Endothelial cell (in vitro differentiated cells): Measurements from ENCODE around the gene RPL41. TPM values are rescaled to one million over a fixed set of nuclear protein-coding genes. Genes with fewer than 3 reads are reported as not detected.

Source experiments
- DNase-seq: peaks from one replicate; pipeline ENCODE4 v3.0.0; 2021; ENCODE audit warnings: low spot score
- H3K27ac Mint-ChIP-seq: one replicate; pipeline ENCODE4 v1.8.0; 2021; ENCODE audit warnings: mixed read lengths, inconsistent platforms; ENCODE audit not compliant: unreplicated experiment
- H3K27me3 Mint-ChIP-seq: one replicate; pipeline ENCODE4 v1.8.0; 2021; ENCODE audit warnings: mild to moderate bottlenecking, moderate library complexity, mixed read lengths, inconsistent platforms; ENCODE audit not compliant: unreplicated experiment
- H3K36me3 Mint-ChIP-seq: one replicate; pipeline ENCODE4 v1.8.0; 2021; ENCODE audit warnings: mild to moderate bottlenecking, low read depth, mixed read lengths, inconsistent platforms; ENCODE audit not compliant: unreplicated experiment
- H3K4me1 Mint-ChIP-seq: one replicate; pipeline ENCODE4 v1.8.0; 2021; ENCODE audit warnings: mild to moderate bottlenecking, mixed read lengths, inconsistent platforms; ENCODE audit not compliant: unreplicated experiment
- H3K4me3 Mint-ChIP-seq: one replicate; pipeline ENCODE4 v1.8.0; 2021; ENCODE audit warnings: mild to moderate bottlenecking, mixed read lengths, inconsistent platforms; ENCODE audit not compliant: unreplicated experiment
- H3K9me3 Mint-ChIP-seq: one replicate; pipeline ENCODE4 v1.8.0; 2021; ENCODE audit warnings: mixed read lengths, inconsistent platforms; ENCODE audit not compliant: unreplicated experiment
- total RNA-seq: library from RNA; stranded (reverse); fragmentation: NEBNext Ultra II Directional; extraction: Animal tissue kit (Norgen Biotek cat#: 25700); gene quantifications from one replicate; pipeline ENCODE4 v1.2.1, GENCODE V29; 2021; ENCODE audit not compliant: unreplicated experiment
- TF ChIP-seq, protein P1 (sequence below): fragments of 200-600 bp; sonication (generic); IDR thresholded peaks from one replicate; pipeline ENCODE4 v1.5.0; 2021; ENCODE audit warnings: antibody characterized with exemption; ENCODE audit not compliant: unreplicated experiment

RPL41 gene
- total RNA-seq, 1 donor from 2014 or later: 3,242 TPM

DNA sequence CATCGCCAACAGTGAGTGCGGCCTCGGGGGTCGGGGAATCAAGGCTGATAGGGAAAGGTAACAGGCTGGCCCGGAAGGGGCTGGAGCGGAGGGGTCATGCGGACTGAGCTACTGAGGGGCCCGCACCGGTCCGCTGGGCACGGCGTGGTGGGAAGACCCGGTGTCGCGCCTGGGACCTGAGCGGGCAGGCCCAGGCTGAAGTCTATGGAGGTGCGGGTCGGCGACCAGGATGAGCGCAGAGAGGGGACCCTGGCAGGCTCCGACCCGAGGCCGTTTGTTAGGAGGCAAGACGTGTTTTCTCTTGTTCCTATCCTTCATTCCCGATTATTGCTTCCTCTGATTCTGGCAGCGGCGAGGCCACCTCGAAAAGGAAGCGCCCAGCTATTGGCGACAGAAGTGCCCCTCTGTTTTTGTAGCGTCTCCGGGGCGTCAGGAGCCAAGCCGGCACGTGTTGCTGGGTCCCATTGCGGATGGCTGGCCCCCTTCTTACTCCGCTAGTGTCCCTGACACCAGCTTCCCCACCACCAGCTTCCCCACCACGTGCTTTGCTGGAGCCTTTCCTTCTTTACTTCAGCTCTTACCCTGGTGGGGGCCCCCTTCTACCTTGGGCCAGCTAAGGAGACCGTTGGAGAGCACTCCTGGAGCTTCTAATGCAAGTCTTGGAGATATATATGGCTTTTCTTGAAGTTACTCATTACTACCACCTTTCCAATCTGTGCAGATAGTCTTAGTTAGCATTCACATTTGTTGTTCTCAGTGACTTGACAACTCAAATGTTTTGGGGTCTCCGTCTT lies 11.4 kb upstream of the RPL41 start:
- H3K27me3 Mint-ChIP-seq: peaks cover 6% of the 10 kb centered on the region
- peak; percentile 36 for DNase-seq
- H3K27ac Mint-ChIP-seq: peak overlapping the region; percentile 89
- no peaks in the 10 kb centered on the region for H3K9me3 Mint-ChIP-seq
- TF ChIP-seq, protein P1, sequence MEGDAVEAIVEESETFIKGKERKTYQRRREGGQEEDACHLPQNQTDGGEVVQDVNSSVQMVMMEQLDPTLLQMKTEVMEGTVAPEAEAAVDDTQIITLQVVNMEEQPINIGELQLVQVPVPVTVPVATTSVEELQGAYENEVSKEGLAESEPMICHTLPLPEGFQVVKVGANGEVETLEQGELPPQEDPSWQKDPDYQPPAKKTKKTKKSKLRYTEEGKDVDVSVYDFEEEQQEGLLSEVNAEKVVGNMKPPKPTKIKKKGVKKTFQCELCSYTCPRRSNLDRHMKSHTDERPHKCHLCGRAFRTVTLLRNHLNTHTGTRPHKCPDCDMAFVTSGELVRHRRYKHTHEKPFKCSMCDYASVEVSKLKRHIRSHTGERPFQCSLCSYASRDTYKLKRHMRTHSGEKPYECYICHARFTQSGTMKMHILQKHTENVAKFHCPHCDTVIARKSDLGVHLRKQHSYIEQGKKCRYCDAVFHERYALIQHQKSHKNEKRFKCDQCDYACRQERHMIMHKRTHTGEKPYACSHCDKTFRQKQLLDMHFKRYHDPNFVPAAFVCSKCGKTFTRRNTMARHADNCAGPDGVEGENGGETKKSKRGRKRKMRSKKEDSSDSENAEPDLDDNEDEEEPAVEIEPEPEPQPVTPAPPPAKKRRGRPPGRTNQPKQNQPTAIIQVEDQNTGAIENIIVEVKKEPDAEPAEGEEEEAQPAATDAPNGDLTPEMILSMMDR: no peak
- peaks cover 13% of the 10 kb centered on the region for H3K36me3 Mint-ChIP-seq
- H3K4me1 Mint-ChIP-seq: peaks cover 27% of the 10 kb centered on the region
- peak overlapping the region; percentile 100 for H3K4me3 Mint-ChIP-seq

DNA sequence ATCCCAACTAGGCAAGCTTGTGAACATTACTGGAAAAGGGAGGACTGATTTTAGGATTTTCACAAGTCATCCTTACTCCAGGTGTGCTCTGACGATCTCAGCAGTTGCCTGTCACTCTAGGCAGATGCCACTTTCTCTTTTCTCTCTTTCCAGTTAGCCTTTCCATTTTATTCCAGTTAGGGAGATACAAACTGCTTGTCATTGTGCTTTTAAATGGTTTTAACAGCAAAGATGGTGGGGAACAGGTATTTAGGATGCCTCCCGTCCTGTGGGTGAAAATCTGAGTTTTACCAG lies 10.9 kb upstream of the RPL41 start:
- Mint-ChIP-seq H3K27ac (peak overlapping the region; percentile 80), H3K27me3 (peaks cover 6% of the 10 kb centered on the region), H3K4me1 (peaks cover 27% of the 10 kb centered on the region), H3K36me3 (peaks cover 18% of the 10 kb centered on the region), H3K9me3 (no peaks in the 10 kb centered on the region), H3K4me3 (peak overlapping the region; percentile 100)
- no peak for DNase-seq
- TF ChIP-seq, protein P1: no peak

DNA sequence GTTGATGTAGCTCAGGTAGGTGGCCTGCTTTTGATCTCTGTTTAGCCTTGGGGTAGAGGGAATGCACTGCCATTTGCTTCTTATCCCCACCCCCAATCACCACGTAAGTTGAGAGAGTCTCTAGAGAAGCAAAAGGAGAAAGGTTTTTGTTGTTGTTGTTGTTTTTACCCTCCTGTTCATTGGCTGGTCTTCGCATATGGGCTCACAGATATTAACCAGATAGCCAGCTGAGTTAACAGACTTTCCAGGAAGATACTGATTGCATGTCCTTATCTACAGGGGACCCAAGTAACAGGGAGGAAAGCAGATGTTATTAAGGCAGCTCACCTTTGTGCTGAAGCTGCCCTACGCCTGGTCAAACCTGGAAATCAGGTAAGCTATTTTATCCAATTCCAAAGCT lies 9.2 kb upstream of the RPL41 start:
- Mint-ChIP-seq H3K4me1 (peaks cover 27% of the 10 kb centered on the region), H3K27ac (no peak overlapping the region), H3K36me3 (peaks cover 25% of the 10 kb centered on the region), H3K9me3 (no peaks in the 10 kb centered on the region), H3K4me3 (peak overlapping the region; percentile 7), H3K27me3 (peaks cover 4% of the 10 kb centered on the region)
- DNase-seq: no peak
- TF ChIP-seq, protein P1: no peak

DNA sequence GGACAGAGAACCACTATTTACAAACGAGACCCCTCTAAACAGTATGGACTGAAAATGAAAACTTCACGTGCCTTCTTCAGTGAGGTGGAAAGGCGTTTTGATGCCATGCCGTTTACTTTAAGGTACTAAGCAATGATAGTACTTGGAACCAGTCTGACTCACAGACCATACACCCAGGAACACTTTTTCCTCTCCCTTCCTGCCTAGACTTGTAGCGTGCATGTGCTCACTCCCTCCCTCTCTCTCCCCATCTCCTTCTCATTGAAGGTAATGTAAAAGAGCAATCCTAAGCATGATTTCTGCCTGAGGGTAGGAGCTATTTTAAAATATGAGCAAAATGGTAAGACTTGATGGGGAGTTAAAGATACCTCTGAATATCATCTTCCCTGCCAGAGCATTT lies 5.9 kb upstream of the RPL41 start:
- no peak overlapping the region for H3K27ac Mint-ChIP-seq
- DNase-seq: no peak
- H3K4me1 Mint-ChIP-seq: peaks cover 2% of the 10 kb centered on the region
- peak overlapping the region; percentile 79 for H3K4me3 Mint-ChIP-seq
- H3K36me3 Mint-ChIP-seq: peaks cover 38% of the 10 kb centered on the region
- no peaks in the 10 kb centered on the region for H3K9me3 Mint-ChIP-seq
- H3K27me3 Mint-ChIP-seq: peaks cover 4% of the 10 kb centered on the region
- TF ChIP-seq, protein P1: no peak

DNA sequence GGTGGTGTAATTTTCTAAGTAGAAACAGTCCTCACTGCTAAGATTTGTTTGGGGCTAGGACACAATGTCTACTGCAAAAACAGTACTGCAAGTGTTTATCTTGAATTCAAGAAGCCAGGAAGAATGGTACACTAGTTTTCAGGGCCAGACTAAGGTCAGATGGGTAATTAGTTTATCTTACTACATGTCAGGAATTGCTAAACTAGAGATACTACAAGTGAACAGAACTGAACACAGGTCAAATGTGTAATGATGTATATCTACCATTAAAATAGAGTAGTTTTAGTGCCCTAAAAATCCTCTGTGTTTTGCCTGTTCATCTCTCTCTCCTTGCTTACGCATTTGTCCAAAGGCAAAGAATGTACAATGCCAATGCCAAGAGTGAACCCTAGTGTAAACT lies 2.3 kb upstream of the RPL41 start:
- Mint-ChIP-seq H3K36me3 (peaks cover 60% of the 10 kb centered on the region), H3K4me3 (no peak overlapping the region), H3K27ac (peak overlapping the region; percentile 32), H3K27me3 (peaks cover 23% of the 10 kb centered on the region), H3K9me3 (no peaks in the 10 kb centered on the region), H3K4me1 (peaks cover 24% of the 10 kb centered on the region)
- no peak for DNase-seq
- TF ChIP-seq, protein P1: no peak
